MG63 (cell line): Measurements from ENCODE around the gene MAP4K1. TPM values are rescaled to one million over a fixed set of nuclear protein-coding genes. Genes with fewer than 3 reads are reported as not detected.

ENCODE experiments used
- DNase-seq: peaks from one replicate; pipeline ENCODE4 v3.0.0-alpha.2; 2020
- H3K27me3 ChIP-seq: fragments of 250-450 bp; sonication (Bioruptor Pico); 2 replicates; pipeline ENCODE4 v1.5.1; 2020; ENCODE audit warnings: mild to moderate bottlenecking, moderate library complexity
- H3K36me3 ChIP-seq: fragments of 250-450 bp; sonication (Bioruptor Pico); 2 replicates; pipeline ENCODE4 v1.5.1; 2020; ENCODE audit warnings: mild to moderate bottlenecking, moderate library complexity
- H3K4me3 ChIP-seq: fragments of 250-450 bp; sonication (Bioruptor Pico); 2 replicates; pipeline ENCODE4 v1.5.1; 2020; ENCODE audit warnings: mild to moderate bottlenecking, moderate library complexity
- H3K9me3 ChIP-seq: fragments of 250-450 bp; sonication (Bioruptor Pico); 2 replicates; pipeline ENCODE4 v1.5.1; 2020; ENCODE audit warnings: mild to moderate bottlenecking, moderate library complexity
- total RNA-seq: library from RNA; depleted of rRNA; stranded (reverse); fragments of >200 nt; shearing (Covaris generic); gene quantifications from 2 replicates; pipeline ENCODE4 v1.2.3, GENCODE V29; 2014; ENCODE audit warnings: low replicate concordance; rRNA removed

MAP4K1 gene
- total RNA-seq = 0.30 TPM in 1 of 2 replicates, not detected in the other

GRCh38 chr19:38617764-38618589 lies at the start of gene MAP4K1:
TSS of gene MAP4K1 (minus strand) at chr19:38617953. CDS start at chr19:38617895, 58 bp downstream.
- H3K9me3 ChIP-seq = no peaks in the 10 kb centered on the region
- DNase-seq = no peak
- H3K4me3 ChIP-seq = peak within 1 kb of the TSS; percentile 87
- peaks cover 31% of the 10 kb centered on the region for H3K36me3 ChIP-seq
- no peaks in the 10 kb centered on the region for H3K27me3 ChIP-seq

- Histone ChIP-seq H3K36me3 (peaks cover 83% of the 10 kb centered on the region), H3K27me3 (no peaks in the 10 kb centered on the region), H3K4me3 (no peak overlapping the region), H3K9me3 (no peaks in the 10 kb centered on the region)
- peak; percentile 91 for DNase-seq
These were observed 49.1 kb upstream of the MAP4K1 start for GRCh38 chr19:38666663-38667511.

GRCh38 chr19:38665950-38666662 lies 48.4 kb upstream of the MAP4K1 start:
- DNase-seq = no peak
- peaks cover 83% of the 10 kb centered on the region for H3K36me3 ChIP-seq
- H3K27me3 ChIP-seq = no peaks in the 10 kb centered on the region
- H3K9me3 ChIP-seq = no peaks in the 10 kb centered on the region
- H3K4me3 ChIP-seq = no peak overlapping the region

GRCh38 chr19:38665219-38665931 lies 47.6 kb upstream of the MAP4K1 start:
- H3K9me3 ChIP-seq = no peaks in the 10 kb centered on the region
- no peak overlapping the region for H3K4me3 ChIP-seq
- DNase-seq = no peak
- H3K36me3 ChIP-seq = peaks cover 86% of the 10 kb centered on the region
- H3K27me3 ChIP-seq = no peaks in the 10 kb centered on the region

GRCh38 chr19:38664503-38665211 lies 46.9 kb upstream of the MAP4K1 start:
- DNase-seq = no peak
- no peak overlapping the region for H3K4me3 ChIP-seq
- H3K9me3 ChIP-seq = no peaks in the 10 kb centered on the region
- no peaks in the 10 kb centered on the region for H3K27me3 ChIP-seq
- H3K36me3 ChIP-seq = peaks cover 85% of the 10 kb centered on the region

- no peak for DNase-seq
These were observed 46.3 kb upstream of the MAP4K1 start for GRCh38 chr19:38663957-38664502.

GRCh38 chr19:38663156-38663651 lies 45.5 kb upstream of the MAP4K1 start:
- no peaks in the 10 kb centered on the region for H3K27me3 ChIP-seq
- H3K9me3 ChIP-seq = no peaks in the 10 kb centered on the region
- peaks cover 78% of the 10 kb centered on the region for H3K36me3 ChIP-seq
- DNase-seq = no peak
- no peak overlapping the region for H3K4me3 ChIP-seq

More at GRCh38 chr19:38663957-38664502, 46.3 kb upstream of the MAP4K1 start:
- peaks cover 84% of the 10 kb centered on the region for H3K36me3 ChIP-seq
- no peak overlapping the region for H3K4me3 ChIP-seq
- no peaks in the 10 kb centered on the region for H3K27me3 ChIP-seq
- H3K9me3 ChIP-seq = no peaks in the 10 kb centered on the region

- H3K27me3 ChIP-seq = no peaks in the 10 kb centered on the region
- no peak overlapping the region for H3K4me3 ChIP-seq
- H3K9me3 ChIP-seq = no peaks in the 10 kb centered on the region
- H3K36me3 ChIP-seq = peaks cover 80% of the 10 kb centered on the region
- DNase-seq = no peak
These were observed 44.9 kb upstream of the MAP4K1 start for GRCh38 chr19:38662537-38663155.

GRCh38 chr19:38661996-38662395 lies 44.2 kb upstream of the MAP4K1 start:
- DNase-seq = no peak
- H3K9me3 ChIP-seq = no peaks in the 10 kb centered on the region

GRCh38 chr19:38661136-38661535 lies 43.4 kb upstream of the MAP4K1 start:
- Histone ChIP-seq H3K9me3 (no peaks in the 10 kb centered on the region), H3K36me3 (peaks cover 89% of the 10 kb centered on the region), H3K4me3 (no peak overlapping the region), H3K27me3 (no peaks in the 10 kb centered on the region)
- no peak for DNase-seq

More at GRCh38 chr19:38661996-38662395, 44.2 kb upstream of the MAP4K1 start:
- Histone ChIP-seq H3K36me3 (peaks cover 86% of the 10 kb centered on the region), H3K27me3 (no peaks in the 10 kb centered on the region), H3K4me3 (no peak overlapping the region)

- Histone ChIP-seq H3K27me3 (no peaks in the 10 kb centered on the region), H3K4me3 (no peak overlapping the region), H3K9me3 (no peaks in the 10 kb centered on the region), H3K36me3 (peaks cover 89% of the 10 kb centered on the region)
- DNase-seq = no peak
These were observed 43.0 kb upstream of the MAP4K1 start for GRCh38 chr19:38660724-38661123.

GRCh38 chr19:38658462-38659306 lies 40.9 kb upstream of the MAP4K1 start:
- peak overlapping the region; percentile 14 for H3K4me3 ChIP-seq

GRCh38 chr19:38657633-38658222 lies 40.0 kb upstream of the MAP4K1 start:
- Histone ChIP-seq H3K4me3 (peak overlapping the region; percentile 0; the same call in 1 of the 2 replicates), H3K9me3 (no peaks in the 10 kb centered on the region), H3K27me3 (no peaks in the 10 kb centered on the region), H3K36me3 (peaks cover 83% of the 10 kb centered on the region)
- peak; percentile 83 for DNase-seq

More at GRCh38 chr19:38658462-38659306, 40.9 kb upstream of the MAP4K1 start:
- H3K9me3 ChIP-seq = no peaks in the 10 kb centered on the region
- H3K27me3 ChIP-seq = no peaks in the 10 kb centered on the region
- DNase-seq = peak; percentile 87
- peaks cover 89% of the 10 kb centered on the region for H3K36me3 ChIP-seq
